SK-N-MC (cell line): Measurements from ENCODE around the gene HGD.

Source experiments
- EZH2 ChIP-seq: fragments of 200-600 bp; sonication (generic); IDR thresholded peaks from one replicate; pipeline ENCODE4 v1.6.1; 2017; ENCODE audit warnings: antibody characterized with exemption
- FOXP2 ChIP-seq: optimal IDR thresholded peaks from 2 replicates; pipeline ENCODE3; 2011; ENCODE audit warnings: mild to moderate bottlenecking, moderate library complexity; ENCODE audit not compliant: insufficient read depth; ENCODE audit errors: extremely low read length, control extremely low read depth
- POLR2AphosphoS5 ChIP-seq: IDR thresholded peaks from 2 replicates; pipeline ENCODE4 v1.6.1; 2012; ENCODE audit warnings: mild to moderate bottlenecking, low read depth, low read length, borderline replicate concordance

DNA sequence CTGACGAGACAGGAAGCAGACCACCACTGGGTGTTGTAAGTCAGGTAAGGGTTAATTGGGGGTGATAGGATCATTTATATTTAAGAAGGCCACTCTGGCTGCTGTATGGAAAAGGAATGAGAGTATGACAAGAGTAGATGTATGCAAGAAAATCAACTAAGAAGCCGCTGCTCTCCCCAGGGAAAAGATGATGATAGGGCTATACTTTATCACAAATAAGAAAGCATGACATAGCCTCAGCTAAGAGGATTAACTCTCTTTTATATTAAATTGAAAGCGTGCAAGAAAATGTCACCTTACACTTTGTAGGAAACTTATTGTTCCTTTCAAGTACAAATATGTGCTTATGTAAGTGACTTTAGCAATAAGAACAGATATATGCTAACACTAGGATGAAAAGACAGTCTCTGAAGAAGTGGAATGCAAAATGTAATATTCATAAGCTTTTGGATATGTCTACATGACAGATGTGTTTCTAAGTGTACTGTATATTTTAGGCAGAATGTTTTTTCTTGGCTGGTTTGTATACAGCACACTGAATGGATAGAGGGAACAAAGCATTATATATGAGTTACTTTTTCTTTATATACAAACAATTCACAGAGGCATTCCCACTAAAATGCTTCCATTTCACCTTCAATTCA, 94.6 kb downstream of the HGD start:
- TF ChIP-seq POLR2AphosphoS5 (no peak), EZH2 (no peak), FOXP2 (no peak)
